ENCODE results near the gene MKNK1.

DNA sequence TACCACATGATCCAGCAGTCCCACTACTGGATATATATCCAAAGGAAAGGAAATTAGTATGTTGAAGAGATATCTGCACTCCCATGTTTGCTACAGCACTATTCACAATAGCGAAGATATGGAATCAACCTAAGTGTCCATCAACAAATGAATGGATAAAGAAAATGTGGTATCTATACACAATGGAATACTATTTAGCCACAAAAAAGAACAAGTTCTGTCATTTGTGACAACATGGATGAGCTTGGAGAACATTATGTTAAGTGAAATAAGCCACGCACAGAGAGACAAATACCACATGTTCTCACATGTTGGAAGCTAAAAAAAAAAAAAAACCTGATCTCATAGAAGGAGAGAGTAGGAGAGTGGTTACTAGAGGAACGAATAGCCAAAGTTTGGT is 46.4 kb upstream of the MKNK1 start:
- no peak for TF ChIP-seq CTCF (tag by site-specific recombination; IDR thresholded peaks at IDR 0.05)
- TF ChIP-seq, protein P1, sequence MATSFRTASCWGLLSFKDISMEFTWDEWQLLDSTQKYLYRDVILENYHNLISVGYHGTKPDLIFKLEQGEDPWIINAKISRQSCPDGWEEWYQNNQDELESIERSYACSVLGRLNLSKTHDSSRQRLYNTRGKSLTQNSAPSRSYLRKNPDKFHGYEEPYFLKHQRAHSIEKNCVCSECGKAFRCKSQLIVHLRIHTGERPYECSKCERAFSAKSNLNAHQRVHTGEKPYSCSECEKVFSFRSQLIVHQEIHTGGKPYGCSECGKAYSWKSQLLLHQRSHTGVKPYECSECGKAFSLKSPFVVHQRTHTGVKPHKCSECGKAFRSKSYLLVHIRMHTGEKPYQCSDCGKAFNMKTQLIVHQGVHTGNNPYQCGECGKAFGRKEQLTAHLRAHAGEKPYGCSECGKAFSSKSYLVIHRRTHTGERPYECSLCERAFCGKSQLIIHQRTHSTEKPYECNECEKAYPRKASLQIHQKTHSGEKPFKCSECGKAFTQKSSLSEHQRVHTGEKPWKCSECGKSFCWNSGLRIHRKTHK (tag by site-specific recombination; IDR thresholded peaks at IDR 0.05), result no peak
- TF ChIP-seq ZNF391 (tag by site-specific recombination; IDR thresholded peaks at IDR 0.05; ENCODE audit: borderline replicate concordance, low read depth), result no peak
- TF ChIP-seq, protein P2, sequence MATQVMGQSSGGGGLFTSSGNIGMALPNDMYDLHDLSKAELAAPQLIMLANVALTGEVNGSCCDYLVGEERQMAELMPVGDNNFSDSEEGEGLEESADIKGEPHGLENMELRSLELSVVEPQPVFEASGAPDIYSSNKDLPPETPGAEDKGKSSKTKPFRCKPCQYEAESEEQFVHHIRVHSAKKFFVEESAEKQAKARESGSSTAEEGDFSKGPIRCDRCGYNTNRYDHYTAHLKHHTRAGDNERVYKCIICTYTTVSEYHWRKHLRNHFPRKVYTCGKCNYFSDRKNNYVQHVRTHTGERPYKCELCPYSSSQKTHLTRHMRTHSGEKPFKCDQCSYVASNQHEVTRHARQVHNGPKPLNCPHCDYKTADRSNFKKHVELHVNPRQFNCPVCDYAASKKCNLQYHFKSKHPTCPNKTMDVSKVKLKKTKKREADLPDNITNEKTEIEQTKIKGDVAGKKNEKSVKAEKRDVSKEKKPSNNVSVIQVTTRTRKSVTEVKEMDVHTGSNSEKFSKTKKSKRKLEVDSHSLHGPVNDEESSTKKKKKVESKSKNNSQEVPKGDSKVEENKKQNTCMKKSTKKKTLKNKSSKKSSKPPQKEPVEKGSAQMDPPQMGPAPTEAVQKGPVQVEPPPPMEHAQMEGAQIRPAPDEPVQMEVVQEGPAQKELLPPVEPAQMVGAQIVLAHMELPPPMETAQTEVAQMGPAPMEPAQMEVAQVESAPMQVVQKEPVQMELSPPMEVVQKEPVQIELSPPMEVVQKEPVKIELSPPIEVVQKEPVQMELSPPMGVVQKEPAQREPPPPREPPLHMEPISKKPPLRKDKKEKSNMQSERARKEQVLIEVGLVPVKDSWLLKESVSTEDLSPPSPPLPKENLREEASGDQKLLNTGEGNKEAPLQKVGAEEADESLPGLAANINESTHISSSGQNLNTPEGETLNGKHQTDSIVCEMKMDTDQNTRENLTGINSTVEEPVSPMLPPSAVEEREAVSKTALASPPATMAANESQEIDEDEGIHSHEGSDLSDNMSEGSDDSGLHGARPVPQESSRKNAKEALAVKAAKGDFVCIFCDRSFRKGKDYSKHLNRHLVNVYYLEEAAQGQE (tag by site-specific recombination; IDR thresholded peaks at IDR 0.05), result no peak
- TF ChIP-seq ZNF830 (tag by site-specific recombination; IDR thresholded peaks at IDR 0.05; ENCODE audit: low read depth), result no peak
- no peak for TF ChIP-seq ZNF112 (tag by site-specific recombination; IDR thresholded peaks at IDR 0.05)
- TF ChIP-seq ZNF311 (tag by site-specific recombination; IDR thresholded peaks at IDR 0.05; ENCODE audit: borderline replicate concordance), result no peak

Data from HEK293 (cell line).